UCSD-AML1 (cell line): ENCODE results near the gene EEF2.
A peak's percentile ranks its signal among the peaks of the same experiment; 100 is the strongest.

Experiments used
- DNase-seq: peaks from one replicate; lab custom pipeline; 2025; ENCODE audit not compliant: unreplicated experiment; lab: John Stamatoyannopoulos, UW

The EEF2 gene

GRCh38 chr19:3986260-3987041, 1.2 kb upstream of the EEF2 start:
- peak; percentile 31 for DNase-seq

DNA sequence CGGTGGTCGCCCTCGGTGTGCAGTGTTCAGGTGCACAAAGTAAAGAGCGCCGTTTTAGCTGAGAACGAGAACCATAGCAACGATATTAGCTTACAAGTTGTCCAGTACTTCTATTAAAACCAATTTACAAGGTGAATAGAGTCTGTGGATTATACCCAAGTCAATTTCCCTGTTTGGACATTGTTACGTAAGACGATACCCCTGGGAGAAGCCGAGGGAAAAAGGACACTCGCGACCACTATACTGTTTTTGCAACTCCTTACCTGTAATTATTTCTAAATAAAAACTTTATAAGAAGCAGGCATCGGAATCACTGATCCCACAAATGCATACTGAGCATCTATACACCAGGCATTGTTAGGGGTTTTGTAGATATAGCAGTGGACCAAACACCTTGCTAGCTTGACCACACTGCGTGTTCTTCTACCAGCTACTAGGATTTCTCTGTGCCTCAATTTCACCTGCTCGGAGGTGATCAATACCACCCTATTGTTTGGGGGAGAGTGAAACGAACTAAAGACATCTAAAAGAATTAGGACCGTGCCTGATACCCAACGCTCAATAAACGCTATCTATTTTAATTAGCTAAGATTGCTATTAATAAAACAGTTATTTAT, 488 bp upstream of the EEF2 start:
- no peak for DNase-seq

DNA sequence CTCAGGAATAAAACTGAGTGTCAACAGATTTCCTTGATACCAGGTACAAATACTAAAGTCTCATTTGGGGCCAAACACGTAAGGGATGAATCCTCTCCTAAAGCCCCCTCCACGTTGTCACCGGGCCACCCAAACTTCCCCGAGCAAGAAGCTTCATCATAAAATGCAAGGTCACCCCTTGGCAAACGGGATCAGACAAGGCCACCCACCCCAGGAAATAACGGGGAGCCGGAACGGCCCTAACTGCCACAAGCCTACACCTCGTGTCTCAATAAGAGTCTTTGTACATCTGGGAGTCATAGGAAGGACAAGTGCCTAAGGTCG, 717 bp downstream of the EEF2 start:
- DNase-seq: no peak

- DNase-seq: no peak
These were observed 1.2 kb downstream of the EEF2 start for GRCh38 chr19:3983936-3984583.

DNA sequence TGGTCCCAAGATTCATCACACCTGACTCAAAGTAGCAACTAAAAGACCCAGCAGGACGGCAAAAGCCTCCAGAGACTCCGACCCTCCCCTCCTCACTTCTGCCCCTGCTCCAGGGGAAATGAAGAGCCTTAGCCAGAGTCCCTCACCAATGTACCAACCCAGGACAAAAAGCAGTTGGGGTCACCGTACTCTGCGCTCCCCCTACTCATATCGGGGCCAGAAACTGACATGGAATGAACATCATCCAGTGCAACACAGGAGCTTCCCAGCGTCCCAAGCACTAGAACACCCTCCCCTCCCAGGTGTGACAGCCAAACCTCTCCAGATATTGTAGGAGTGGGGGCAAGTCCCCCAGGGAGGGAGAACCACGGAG, 1.7 kb downstream of the EEF2 start:
- DNase-seq: no peak

- no peak for DNase-seq
These were observed 2.3 kb downstream of the EEF2 start for GRCh38 chr19:3982701-3983541.

GRCh38 chr19:3981736-3982681, 3.3 kb downstream of the EEF2 start:
- DNase-seq: no peak

DNA sequence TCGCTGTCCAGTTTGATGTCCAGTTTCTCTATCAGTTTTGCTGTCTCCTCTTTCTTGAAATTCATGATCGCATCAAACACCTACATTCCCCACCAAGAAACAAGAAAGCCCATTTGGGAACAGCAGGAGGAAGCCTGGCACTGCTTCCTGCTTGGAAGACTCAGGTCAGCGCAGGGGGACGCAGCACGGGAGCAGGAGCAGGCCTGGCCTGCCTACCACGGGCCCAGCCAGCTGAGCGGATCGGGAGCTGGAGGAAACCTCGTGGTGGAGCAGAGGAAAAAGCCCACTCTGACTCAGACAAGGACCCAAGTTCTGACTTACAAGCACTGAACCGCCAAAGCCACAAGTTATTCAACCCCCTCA, 3.9 kb downstream of the EEF2 start:
- no peak for DNase-seq

DNA sequence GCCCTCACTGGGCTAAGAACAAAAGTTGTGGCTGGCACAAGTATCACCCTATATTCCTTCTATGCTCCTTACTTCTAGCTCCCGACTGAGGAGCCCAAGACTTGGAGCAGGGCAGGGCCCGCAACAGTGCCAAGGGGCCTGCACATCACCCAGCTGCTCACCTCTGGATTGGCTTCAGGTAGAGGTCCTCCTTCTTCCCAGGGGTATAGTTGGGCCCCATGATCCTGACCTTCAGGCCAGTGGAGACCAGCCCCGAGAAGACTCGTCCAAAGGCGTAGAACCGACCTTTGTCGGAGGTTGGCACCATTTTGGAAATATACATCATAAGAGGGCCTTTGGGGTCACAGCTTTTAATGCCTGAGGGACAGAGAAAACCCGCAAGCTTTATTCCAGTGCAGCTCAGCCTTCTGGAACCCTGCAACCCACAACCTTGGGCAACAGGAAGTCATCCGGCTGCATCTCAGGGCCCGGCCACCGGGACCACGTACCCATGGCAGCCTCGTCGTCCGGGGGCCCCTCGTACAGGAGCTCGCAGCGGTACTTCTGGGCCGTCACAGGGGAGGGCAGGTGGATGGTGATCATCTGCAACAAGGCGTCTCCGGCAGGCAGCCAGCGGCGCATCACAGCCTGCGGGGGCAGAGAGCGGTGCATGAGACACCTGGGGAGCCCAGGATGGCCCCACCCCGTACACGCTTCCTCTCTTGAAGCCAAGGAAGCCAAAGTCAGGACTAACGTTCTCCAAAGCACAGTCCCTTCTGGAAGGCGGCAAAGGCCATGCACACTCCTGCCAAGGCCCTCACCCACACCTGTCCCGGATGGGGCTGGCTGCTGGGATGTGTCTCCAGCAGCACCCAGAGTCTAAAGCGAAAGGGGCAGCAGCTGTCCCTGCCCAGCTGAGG, 4.7 kb downstream of the EEF2 start:
- no peak for DNase-seq

DNA sequence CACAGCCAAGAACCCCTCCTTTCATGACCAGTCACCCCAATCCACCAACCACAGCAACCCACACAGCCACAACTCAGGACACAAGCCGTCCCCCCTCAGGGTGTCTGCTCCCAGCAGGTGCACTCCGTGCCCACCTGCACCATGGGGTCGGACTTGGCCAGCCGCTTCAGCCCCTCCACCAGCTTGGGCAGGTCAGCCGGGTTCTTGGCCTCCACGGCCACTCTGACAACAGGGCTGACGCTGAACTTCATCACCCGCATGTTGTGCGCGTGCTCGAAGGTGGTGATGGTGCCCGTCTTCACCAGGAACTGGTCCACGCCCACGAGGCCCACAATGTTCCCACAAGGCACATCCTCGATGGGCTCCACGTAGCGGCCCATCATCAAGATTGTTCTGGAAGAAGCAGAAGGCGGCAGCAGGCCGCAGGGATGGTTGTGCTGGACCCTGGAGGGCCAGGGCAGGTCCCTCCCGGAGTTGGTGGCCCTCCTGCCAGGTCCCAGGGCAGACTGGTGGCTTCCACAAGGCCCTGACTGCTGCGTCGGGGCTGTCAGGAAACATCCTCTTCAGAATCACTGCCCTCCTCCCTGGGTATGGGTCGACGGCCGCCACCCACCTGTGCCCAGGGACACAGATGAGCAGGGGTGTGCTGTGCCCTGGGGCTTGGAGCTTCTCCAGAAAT, 5.5 kb downstream of the EEF2 start:
- no peak for DNase-seq

DNA sequence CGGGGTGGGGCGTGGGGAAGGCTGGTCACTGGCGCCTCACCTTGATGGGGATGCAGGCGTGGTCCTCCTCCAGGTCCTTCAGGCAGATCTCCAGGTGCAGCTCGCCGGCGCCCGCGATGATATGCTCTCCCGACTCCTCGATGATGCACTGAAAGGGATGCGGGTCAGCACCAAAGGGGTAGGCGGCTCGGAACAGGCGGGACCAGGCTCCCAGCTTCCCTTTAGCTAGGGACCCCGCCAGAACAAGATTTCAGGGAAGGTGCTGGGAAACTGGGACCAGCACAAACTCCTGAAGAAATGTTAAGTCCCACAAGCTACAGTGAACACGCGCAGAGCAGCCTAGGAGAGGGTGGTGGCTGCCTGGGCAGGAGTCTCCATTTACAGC, 6.0 kb downstream of the EEF2 start:
- DNase-seq: no peak

GRCh38 chr19:3978145-3978544, 7.1 kb downstream of the EEF2 start:
- DNase-seq: no peak

GRCh38 chr19:3977242-3978143, 7.8 kb downstream of the EEF2 start:
- no peak for DNase-seq

GRCh38 chr19:3976495-3977241, 8.6 kb downstream of the EEF2 start:
- DNase-seq: no peak

- DNase-seq: no peak
These were observed 9.6 kb downstream of the EEF2 start for GRCh38 chr19:3975637-3976087.

- no peak for DNase-seq
These were observed 10.1 kb downstream of the EEF2 start for GRCh38 chr19:3975144-3975543.
